Gastrocnemius medialis (tissue), 4 donors: ENCODE results near the gene CCDC174.

Experiments used
- CTCF ChIP-seq, 5 experiments: fragments of 450-650 bp in 3 of 5; fragments of 200-600 bp in 2 of 5; sonication (generic) in 2 of 5; IDR thresholded peaks in 4 of 5; conservative IDR thresholded peaks in 1 of 5; 1 replicate in 4 of 5; 2 replicates in 1 of 5; pipeline ENCODE4 v1.5.1; 2016 to 2019; ENCODE audit warnings: antibody characterized with exemption in 5 of 5, mild to moderate bottlenecking in 3 of 5, moderate library complexity in 3 of 5
- POLR2A ChIP-seq, 2 donors: fragments of 450-650 bp; IDR thresholded peaks; one replicate each; pipeline ENCODE4 v1.6.1; 2017; ENCODE audit warnings: antibody characterized with exemption in 2 of 2, mild to moderate bottlenecking in 2 of 2, moderate library complexity in 2 of 2

DNA sequence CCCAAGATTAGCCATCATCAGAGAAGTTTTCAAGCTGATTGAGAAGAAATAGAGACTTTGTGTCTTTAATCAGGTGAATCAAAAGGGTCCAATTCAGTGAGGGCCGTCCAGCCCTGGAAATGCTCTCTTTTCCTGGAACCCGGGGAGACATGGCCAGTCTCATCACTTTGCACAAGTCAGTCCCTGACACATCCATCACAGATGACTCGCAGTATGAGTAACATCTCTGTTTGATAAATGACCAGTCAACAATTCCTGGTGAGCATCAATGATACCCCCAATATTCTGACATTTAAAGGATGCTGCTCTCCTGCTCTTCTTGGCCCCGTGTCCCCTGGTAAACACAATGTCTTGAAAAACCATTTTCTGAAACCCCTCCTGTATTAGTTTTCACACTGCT lies 50.1 kb downstream of the CCDC174 start:
- TF ChIP-seq CTCF (IDR thresholded peaks at IDR 0.05 in 4 of 5, conservative IDR thresholded peaks at IDR 0.05 in 1 of 5) (no peak), POLR2A (IDR thresholded peaks at IDR 0.05) (no peak)
